ENCODE data around the gene ZBTB20.

The ZBTB20 gene

DNA sequence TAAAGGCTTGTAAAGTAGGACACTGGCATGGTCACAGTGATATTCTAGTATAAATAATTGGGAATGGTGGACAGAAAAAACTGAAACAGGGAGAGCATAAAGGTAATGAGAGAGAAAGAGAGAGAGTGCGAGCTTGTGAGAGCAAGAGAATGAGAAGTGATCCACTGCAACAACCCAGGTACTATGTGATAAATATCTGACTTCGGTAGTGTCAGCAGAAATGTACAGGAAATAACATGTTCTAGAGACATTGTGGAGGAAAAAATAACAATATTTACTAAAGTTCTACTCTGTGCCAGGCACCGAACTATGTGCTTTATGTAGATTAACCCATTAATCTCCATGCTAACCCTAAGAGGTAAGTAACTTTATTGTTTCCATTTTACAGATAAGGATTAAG lies 425.9 kb downstream of the ZBTB20 start:
- no peak overlapping the region for H3K4me3 ChIP-seq (ENCODE audit: low read length)
- DNase-seq (ENCODE audit: low read depth), result no peak
- TF ChIP-seq, protein P1, sequence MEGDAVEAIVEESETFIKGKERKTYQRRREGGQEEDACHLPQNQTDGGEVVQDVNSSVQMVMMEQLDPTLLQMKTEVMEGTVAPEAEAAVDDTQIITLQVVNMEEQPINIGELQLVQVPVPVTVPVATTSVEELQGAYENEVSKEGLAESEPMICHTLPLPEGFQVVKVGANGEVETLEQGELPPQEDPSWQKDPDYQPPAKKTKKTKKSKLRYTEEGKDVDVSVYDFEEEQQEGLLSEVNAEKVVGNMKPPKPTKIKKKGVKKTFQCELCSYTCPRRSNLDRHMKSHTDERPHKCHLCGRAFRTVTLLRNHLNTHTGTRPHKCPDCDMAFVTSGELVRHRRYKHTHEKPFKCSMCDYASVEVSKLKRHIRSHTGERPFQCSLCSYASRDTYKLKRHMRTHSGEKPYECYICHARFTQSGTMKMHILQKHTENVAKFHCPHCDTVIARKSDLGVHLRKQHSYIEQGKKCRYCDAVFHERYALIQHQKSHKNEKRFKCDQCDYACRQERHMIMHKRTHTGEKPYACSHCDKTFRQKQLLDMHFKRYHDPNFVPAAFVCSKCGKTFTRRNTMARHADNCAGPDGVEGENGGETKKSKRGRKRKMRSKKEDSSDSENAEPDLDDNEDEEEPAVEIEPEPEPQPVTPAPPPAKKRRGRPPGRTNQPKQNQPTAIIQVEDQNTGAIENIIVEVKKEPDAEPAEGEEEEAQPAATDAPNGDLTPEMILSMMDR (conservative IDR thresholded peaks at IDR 0.05; ENCODE audit: low read depth, low read length), result no peak

DNA sequence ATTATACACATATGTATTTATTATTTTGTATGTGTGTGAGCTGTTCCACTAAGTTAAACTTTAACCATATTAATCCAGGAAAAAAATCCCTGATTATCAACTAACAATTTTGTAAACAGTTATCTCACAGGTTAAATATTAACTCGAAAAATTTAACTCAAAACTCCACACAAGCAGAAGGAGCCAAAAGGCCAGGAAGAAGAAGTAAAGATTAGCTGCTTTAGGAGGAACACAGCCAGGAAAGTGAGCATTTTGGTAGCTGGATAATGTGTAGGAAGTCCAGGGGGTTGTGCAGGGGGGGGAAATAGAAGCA lies 428.2 kb downstream of the ZBTB20 start:
- TF ChIP-seq, protein P1 (conservative IDR thresholded peaks at IDR 0.05; ENCODE audit: low read depth, low read length), result no peak
- DNase-seq (ENCODE audit: low read depth), result no peak
- H3K4me3 ChIP-seq (ENCODE audit: low read length), result no peak overlapping the region

DNA sequence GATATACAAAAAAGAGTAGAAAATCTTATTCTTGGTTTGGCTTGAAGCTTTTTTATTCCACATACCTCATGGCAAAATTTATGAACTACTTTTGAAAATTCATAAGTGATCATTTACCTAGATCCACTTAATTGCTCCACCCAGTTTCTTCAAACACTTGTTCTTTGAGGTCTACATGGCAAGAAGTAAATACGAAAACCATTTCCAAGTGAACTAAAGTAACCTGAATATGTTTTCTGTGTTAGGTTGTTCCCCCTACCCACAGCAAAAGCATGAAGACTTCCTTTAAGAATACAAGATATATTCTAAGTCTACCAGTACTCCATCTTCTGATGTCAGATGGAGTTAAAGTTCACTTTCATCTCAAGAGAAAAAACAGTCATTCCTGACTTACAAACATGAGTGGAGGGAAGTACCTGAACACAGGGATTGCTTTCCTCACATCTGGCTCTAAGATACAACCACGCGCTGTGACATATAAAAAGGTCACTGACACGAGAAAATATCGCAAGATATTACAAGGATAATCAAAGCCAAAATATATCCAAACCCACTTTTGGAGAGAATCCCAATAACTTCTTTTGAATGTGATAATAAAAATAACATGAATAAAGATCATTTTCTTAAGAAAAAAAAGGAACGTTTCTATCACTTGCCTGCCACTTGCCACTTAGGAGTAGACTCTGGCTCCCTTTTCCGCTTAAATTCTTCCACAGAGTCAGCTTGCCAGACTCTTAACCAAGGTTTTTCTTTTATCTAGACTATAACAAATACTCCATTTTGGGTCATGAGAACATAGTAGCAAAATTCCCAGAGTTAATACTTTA lies 428.8 kb downstream of the ZBTB20 start:
- TF ChIP-seq, protein P1 (conservative IDR thresholded peaks at IDR 0.05; ENCODE audit: low read depth, low read length), result no peak
- no peak for DNase-seq (ENCODE audit: low read depth)
- H3K4me3 ChIP-seq (ENCODE audit: low read length), result no peak overlapping the region

DNA sequence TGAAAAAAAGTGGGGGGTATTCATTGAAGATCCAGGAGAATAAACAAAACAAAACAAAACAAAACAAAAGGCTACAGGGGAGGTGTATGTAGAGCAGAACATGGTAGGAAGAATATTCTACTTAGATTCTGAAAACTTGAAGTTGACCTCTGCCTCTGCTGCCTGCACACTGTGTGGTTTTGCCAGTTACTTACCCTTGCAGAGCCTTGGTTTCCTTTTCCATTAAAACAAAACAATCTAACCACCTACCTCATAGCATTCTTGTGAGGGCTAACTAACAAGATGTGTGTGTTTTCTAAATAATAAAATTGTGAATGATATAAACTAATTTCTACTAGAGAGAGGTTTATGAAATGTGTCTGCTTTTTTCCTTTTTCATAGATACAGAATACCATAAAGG lies 430.2 kb downstream of the ZBTB20 start:
- TF ChIP-seq, protein P1 (conservative IDR thresholded peaks at IDR 0.05; ENCODE audit: low read depth, low read length), result no peak
- DNase-seq (ENCODE audit: low read depth), result no peak
- H3K4me3 ChIP-seq (ENCODE audit: low read length), result no peak overlapping the region

DNA sequence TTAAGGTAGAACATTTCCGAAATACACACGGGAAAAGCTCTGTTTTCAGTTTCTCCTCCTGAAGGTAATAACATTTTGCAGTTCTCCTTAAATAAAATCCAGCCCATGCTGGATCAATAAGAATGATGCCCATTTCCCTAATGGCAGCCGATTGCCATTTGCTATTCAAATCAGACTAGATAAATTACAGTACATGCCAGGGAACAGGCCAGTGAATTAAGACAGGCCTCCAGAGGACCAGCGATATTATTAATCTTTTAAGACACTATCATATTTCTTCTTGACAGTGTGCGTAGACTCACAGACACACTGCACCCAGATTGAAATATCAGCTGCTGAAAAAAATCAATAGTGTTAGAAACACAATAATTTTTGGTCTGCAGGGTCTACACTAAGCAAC lies 431.0 kb downstream of the ZBTB20 start:
- H3K4me3 ChIP-seq (ENCODE audit: low read length), result no peak overlapping the region
- TF ChIP-seq, protein P1 (conservative IDR thresholded peaks at IDR 0.05; ENCODE audit: low read depth, low read length), result no peak
- DNase-seq (ENCODE audit: low read depth), result no peak

DNA sequence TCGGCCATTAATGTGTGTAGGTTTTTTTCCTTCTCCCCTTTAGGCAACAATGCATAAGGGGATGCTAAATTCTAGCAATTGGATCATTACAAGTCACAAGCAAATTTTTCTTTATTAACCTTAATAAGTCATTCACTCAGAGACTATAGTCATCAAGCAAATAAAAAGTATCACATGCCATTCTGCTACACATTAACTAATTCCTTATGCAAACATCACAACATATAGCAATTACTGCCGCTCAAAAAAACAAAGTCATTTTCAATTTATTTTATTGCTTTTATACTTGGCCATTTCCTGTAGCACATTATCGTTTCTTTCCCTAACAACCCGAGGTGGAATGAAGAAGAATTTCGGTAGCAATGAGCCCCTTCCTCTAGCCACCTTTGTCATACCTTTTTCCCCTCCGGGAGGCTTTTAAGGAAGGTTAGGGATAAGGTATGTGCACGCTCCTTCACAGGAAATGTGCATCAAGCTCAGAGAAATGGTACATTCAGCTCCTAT lies 432.1 kb downstream of the ZBTB20 start:
- no peak for DNase-seq (ENCODE audit: low read depth)
- no peak overlapping the region for H3K4me3 ChIP-seq (ENCODE audit: low read length)
- TF ChIP-seq, protein P1 (conservative IDR thresholded peaks at IDR 0.05; ENCODE audit: low read depth, low read length), result no peak

DNA sequence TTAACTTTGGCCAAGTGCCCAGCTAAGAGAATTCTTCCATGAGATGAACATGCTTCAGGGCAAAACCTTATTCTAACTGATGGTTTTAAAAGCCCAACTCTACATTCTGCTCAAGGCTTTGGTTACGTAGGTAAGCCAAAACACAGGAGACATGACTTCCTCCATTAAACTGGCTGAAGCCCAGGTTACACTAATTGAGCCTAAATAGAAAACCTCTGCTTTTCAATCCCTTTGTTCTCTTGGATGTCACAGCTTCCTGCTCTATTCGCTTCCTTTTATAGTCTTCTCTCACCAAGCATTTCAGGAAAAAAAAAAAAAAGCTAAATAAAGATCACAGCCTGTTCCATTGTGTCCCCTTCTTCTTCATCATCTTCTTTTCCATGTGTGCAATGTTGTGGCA lies 432.9 kb downstream of the ZBTB20 start:
- TF ChIP-seq, protein P1 (conservative IDR thresholded peaks at IDR 0.05; ENCODE audit: low read depth, low read length), result no peak
- H3K4me3 ChIP-seq (ENCODE audit: low read length), result no peak overlapping the region
- DNase-seq (ENCODE audit: low read depth), result no peak
